Neural progenitor cell (in vitro differentiated cells): ENCODE measurements around the gene TCEAL1. TPM values are rescaled to one million over a fixed set of nuclear protein-coding genes. Genes with fewer than 3 reads are reported as not detected.

Source experiments
- DNase-seq: peaks from one replicate; pipeline ENCODE4 v3.0.0-alpha.2; 2016; ENCODE audit warnings: low spot score
- H2AFZ ChIP-seq: fragments of 200-600 bp; sonication (generic); replicated peaks from 2 replicates; pipeline ENCODE4 v1.6.1; 2016; ENCODE audit warnings: antibody characterized with exemption
- H3F3A ChIP-seq: fragments of 200-600 bp; sonication (generic); 2 replicates; pipeline ENCODE4 v1.6.1; 2016; ENCODE audit warnings: antibody characterized with exemption, low read depth
- H3K27ac ChIP-seq: fragments of 200-600 bp; sonication (generic); 2 replicates; pipeline ENCODE4 v1.5.1; 2016; ENCODE audit warnings: mild to moderate bottlenecking
- H3K27me3 ChIP-seq: fragments of 200-600 bp; sonication (generic); 2 replicates; pipeline ENCODE4 v1.6.1; 2016; ENCODE audit warnings: mild to moderate bottlenecking, moderate library complexity
- H3K36me3 ChIP-seq: fragments of 200-600 bp; sonication (generic); 2 replicates; pipeline ENCODE4 v1.5.1; 2016
- H3K4me1 ChIP-seq: fragments of 200-600 bp; sonication (generic); 2 replicates; pipeline ENCODE4 v1.6.1; 2016; ENCODE audit warnings: mixed run types
- H3K4me2 ChIP-seq: fragments of 200-600 bp; sonication (generic); 2 replicates; pipeline ENCODE4 v1.6.1; 2016
- H3K4me3 ChIP-seq: fragments of 200-600 bp; sonication (generic); 2 replicates; pipeline ENCODE4 v1.5.1; 2016
- H3K79me2 ChIP-seq: fragments of 200-600 bp; sonication (generic); 2 replicates; pipeline ENCODE4 v1.6.1; 2016; ENCODE audit warnings: low read depth
- H3K9ac ChIP-seq: fragments of 200-600 bp; sonication (generic); 2 replicates; pipeline ENCODE4 v1.6.1; 2016
- H3K9me3 ChIP-seq: fragments of 200-600 bp; sonication (generic); 2 replicates; pipeline ENCODE4 v1.5.1; 2016; ENCODE audit warnings: low read depth
- H4K20me1 ChIP-seq: fragments of 200-600 bp; sonication (generic); 2 replicates; pipeline ENCODE4 v1.6.1; 2016; ENCODE audit warnings: low read depth
- H3K27ac Mint-ChIP-seq: 3 replicates; pipeline ENCODE4 v1.8.0; 2021; ENCODE audit warnings: mixed read lengths
- H3K27me3 Mint-ChIP-seq: 2 replicates; pipeline ENCODE4 v1.8.0; 2022; ENCODE audit warnings: low read depth, mild to moderate bottlenecking, inconsistent platforms, moderate library complexity, mixed read lengths; ENCODE audit not compliant: insufficient read depth
- H3K36me3 Mint-ChIP-seq: 3 replicates; pipeline ENCODE4 v1.8.0; 2021; ENCODE audit warnings: mixed read lengths
- H3K4me1 Mint-ChIP-seq: 3 replicates; pipeline ENCODE4 v1.8.0; 2021; ENCODE audit warnings: mixed read lengths
- H3K4me3 Mint-ChIP-seq: 3 replicates; pipeline ENCODE4 v1.8.0; 2021; ENCODE audit warnings: mild to moderate bottlenecking, moderate library complexity, mixed read lengths
- H3K9me3 Mint-ChIP-seq: 3 replicates; pipeline ENCODE4 v1.8.0; 2020; ENCODE audit warnings: mixed read lengths
- EZH2 ChIP-seq: fragments of 200-600 bp; sonication (generic); IDR thresholded peaks from 2 replicates; pipeline ENCODE4 v1.6.1; 2017; ENCODE audit warnings: antibody characterized with exemption, mild to moderate bottlenecking, moderate library complexity
- EZH2phosphoT487 ChIP-seq: fragments of 200-600 bp; sonication (generic); IDR thresholded peaks from 2 replicates; pipeline ENCODE4 v1.6.1; 2017; ENCODE audit warnings: antibody characterized with exemption
- total RNA-seq: library from RNA; depleted of rRNA; stranded (reverse); fragments of >200 nt; gene quantifications from 2 replicates; pipeline ENCODE4 v1.2.3, GENCODE V29; 2015; ENCODE audit warnings: low replicate concordance
- TF ChIP-seq, protein P1 (sequence below): fragments of 200-600 bp; sonication (generic); IDR thresholded peaks from 2 replicates; pipeline ENCODE4 v1.5.1; 2017; ENCODE audit warnings: antibody characterized with exemption, mild to moderate bottlenecking

The TCEAL1 gene
- total RNA-seq, 1 donor from 2014 or later, result 15.4 TPM

DNA sequence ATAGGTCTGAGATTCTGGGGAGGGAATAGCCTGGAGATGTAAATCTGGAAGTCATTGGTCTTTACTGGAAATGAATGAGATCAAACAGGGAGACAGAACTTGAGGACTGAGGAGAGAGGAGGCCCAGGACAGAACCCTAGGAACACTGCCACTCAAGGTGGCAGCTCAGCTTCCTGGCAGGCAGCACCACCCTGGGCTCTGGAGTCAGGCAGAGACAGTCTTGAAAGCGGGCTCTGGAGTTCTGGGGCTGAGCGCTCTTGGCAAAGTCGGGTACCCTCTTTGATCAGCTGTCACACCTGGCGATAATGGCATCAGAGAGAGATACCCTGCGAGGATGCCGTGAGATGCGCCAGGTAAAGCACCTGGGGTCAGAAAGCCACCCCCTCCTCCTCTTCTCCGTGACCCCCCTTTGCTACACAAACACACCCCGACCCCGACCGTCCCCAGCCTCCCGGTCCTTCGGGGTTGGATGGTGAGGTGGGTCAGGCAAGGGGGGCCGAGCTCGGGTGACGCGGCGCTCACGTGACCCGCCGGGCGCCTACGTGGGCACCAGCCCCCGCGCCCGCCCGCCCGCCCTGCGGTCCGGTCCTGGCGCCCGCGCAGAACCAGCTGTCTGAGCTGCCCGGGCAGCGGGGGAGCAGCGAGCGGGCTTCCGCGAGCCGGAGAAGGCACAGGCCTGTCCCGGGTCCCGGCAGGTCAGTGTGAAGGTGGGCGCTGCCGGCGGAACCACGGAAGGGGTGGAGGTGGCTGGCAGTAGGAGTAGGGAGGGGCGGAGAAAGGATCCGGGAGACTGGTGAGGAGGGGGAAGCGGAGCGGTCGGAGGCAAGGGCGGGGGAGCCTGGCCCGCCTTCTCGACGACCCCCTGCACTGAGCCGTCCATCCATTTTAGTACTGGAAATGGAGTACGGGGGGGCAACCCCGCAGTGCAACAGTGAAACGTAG, 21.1 kb upstream of the TCEAL1 start, which contains the start of gene TCEAL3:
Gene TCEAL3 (plus strand): TSS at position 600 of the 942 bp plus-strand sequence. CDS start 1,102 bp downstream, outside the sequence.
- no peaks in the 10 kb centered on the region for H4K20me1 ChIP-seq
- H3K27ac ChIP-seq, result no peak within 1 kb of the TSS
- H3K36me3 ChIP-seq, result no peaks in the 10 kb centered on the region
- H2AFZ ChIP-seq, result peak within 1 kb of the TSS; percentile 38
- peak within 1 kb of the TSS; percentile 68 for H3K4me3 ChIP-seq
- Mint-ChIP-seq H3K27me3 (no peaks in the 10 kb centered on the region), H3K9me3 (no peaks in the 10 kb centered on the region), H3K4me3 (peak within 1 kb of the TSS; percentile 88), H3K4me1 (peaks cover 7% of the 10 kb centered on the region), H3K36me3 (peaks cover 11% of the 10 kb centered on the region), H3K27ac (peak within 1 kb of the TSS; percentile 64)
- H3K9ac ChIP-seq, result peak within 1 kb of the TSS; percentile 34
- H3K9me3 ChIP-seq, result no peaks in the 10 kb centered on the region
- peaks cover 15% of the 10 kb centered on the region for H3K27me3 ChIP-seq
- no peaks in the 10 kb centered on the region for H3K4me1 ChIP-seq
- no peaks in the 10 kb centered on the region for H3K79me2 ChIP-seq
- H3K4me2 ChIP-seq, result peak within 1 kb of the TSS; percentile 79
- H3F3A ChIP-seq, result no peaks in the 10 kb centered on the region
- peak; percentile 67 for DNase-seq
- no peak for TF ChIP-seq EZH2phosphoT487
- TF ChIP-seq EZH2, result no peak
- TF ChIP-seq, protein P1, sequence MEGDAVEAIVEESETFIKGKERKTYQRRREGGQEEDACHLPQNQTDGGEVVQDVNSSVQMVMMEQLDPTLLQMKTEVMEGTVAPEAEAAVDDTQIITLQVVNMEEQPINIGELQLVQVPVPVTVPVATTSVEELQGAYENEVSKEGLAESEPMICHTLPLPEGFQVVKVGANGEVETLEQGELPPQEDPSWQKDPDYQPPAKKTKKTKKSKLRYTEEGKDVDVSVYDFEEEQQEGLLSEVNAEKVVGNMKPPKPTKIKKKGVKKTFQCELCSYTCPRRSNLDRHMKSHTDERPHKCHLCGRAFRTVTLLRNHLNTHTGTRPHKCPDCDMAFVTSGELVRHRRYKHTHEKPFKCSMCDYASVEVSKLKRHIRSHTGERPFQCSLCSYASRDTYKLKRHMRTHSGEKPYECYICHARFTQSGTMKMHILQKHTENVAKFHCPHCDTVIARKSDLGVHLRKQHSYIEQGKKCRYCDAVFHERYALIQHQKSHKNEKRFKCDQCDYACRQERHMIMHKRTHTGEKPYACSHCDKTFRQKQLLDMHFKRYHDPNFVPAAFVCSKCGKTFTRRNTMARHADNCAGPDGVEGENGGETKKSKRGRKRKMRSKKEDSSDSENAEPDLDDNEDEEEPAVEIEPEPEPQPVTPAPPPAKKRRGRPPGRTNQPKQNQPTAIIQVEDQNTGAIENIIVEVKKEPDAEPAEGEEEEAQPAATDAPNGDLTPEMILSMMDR, result no peak

DNA sequence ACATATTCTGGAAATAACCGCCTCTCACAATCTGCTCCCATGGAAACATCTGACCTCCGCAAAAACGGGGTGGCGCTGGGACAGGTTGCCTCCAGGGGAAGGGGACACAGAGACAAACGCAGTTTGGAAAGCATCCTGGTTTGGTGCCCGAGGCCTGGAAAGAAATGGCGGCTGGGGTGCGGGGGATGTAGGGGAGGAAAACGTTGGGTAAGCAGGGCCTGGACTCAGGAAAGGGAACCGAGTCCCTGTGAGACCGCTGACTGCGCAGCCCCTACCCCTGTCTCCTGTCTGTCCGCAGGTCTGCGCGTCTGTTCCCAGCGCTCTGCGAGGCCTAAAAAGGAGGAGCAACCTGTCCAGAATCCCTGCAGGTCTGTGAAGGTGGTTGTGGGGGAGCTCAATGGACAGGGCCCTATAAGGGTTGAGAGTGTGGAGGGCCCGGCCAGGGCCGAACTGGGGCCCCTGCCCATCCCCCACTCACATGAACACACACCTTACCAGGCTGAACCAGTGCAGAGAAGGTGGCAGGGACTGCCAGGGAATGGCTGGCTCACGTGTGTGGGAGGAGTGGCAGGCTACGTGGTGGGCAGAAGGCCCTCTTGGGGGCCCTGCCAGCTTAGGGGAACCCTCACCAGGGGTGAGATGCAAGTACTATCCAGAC, 20.3 kb upstream of the TCEAL1 start:
- Histone ChIP-seq H3K4me1 (no peaks in the 10 kb centered on the region), H4K20me1 (no peaks in the 10 kb centered on the region), H3K27me3 (peaks cover 15% of the 10 kb centered on the region), H3K9me3 (no peaks in the 10 kb centered on the region), H3K4me3 (peak overlapping the region; percentile 68), H3K4me2 (peak overlapping the region; percentile 79), H2AFZ (peak overlapping the region; percentile 38), H3K36me3 (no peaks in the 10 kb centered on the region), H3F3A (no peaks in the 10 kb centered on the region), H3K27ac (no peak overlapping the region), H3K79me2 (no peaks in the 10 kb centered on the region), H3K9ac (peak overlapping the region; percentile 34)
- Mint-ChIP-seq H3K27ac (no peak overlapping the region), H3K27me3 (no peaks in the 10 kb centered on the region), H3K36me3 (peaks cover 4% of the 10 kb centered on the region), H3K4me3 (peak overlapping the region; percentile 87), H3K4me1 (peaks cover 7% of the 10 kb centered on the region), H3K9me3 (no peaks in the 10 kb centered on the region)
- peak; percentile 11 for DNase-seq
- TF ChIP-seq, protein P1, result no peak
- no peak for TF ChIP-seq EZH2
- TF ChIP-seq EZH2phosphoT487, result no peak

DNA sequence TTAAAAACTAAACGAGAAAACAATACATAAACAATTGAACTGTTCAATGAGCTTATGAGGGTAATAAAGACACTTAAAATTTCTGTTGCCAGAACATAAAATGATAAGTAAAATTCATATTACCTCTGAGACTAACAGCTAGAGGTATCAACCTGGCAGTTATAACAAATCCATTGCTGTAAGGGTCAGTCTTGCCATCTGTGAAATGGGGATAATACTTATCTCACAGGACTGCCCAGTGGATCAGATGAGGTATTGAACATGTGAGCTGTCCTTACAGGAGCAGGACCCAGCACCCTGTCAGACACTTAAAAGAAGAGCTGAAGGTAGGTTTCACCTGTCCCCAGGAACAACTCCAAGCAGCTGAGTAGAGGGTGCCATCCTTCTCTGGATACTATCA, 18.5 kb upstream of the TCEAL1 start:
- no peaks in the 10 kb centered on the region for H4K20me1 ChIP-seq
- no peaks in the 10 kb centered on the region for H3K79me2 ChIP-seq
- Mint-ChIP-seq H3K4me3 (peak overlapping the region; percentile 2), H3K9me3 (no peaks in the 10 kb centered on the region), H3K4me1 (peaks cover 7% of the 10 kb centered on the region), H3K27me3 (peaks cover 3% of the 10 kb centered on the region), H3K27ac (no peak overlapping the region), H3K36me3 (peaks cover 4% of the 10 kb centered on the region)
- no peak overlapping the region for H2AFZ ChIP-seq
- no peaks in the 10 kb centered on the region for H3F3A ChIP-seq
- DNase-seq, result no peak
- H3K9me3 ChIP-seq, result no peaks in the 10 kb centered on the region
- H3K27me3 ChIP-seq, result peaks cover 15% of the 10 kb centered on the region
- no peaks in the 10 kb centered on the region for H3K4me1 ChIP-seq
- no peaks in the 10 kb centered on the region for H3K36me3 ChIP-seq
- no peak overlapping the region for H3K4me2 ChIP-seq
- no peak overlapping the region for H3K27ac ChIP-seq
- H3K9ac ChIP-seq, result no peak overlapping the region
- no peak overlapping the region for H3K4me3 ChIP-seq
- TF ChIP-seq EZH2phosphoT487 (no peak), EZH2 (no peak)
- TF ChIP-seq, protein P1, result no peak
